Dedifferentiated amniotic fluid mesenchymal stem cell (primary cell): ENCODE measurements around the gene SMAD2.

Source experiments
- DNase-seq: peaks from one replicate; pipeline ENCODE4 v3.0.0-alpha.2; 2016; ENCODE audit errors: extremely low spot score

Gene SMAD2

GRCh38 chr18:47932190-47932589, 1.7 kb upstream of the SMAD2 start:
- DNase-seq = no peak

- no peak for DNase-seq
These were observed 1.3 kb upstream of the SMAD2 start for GRCh38 chr18:47931718-47932103.

GRCh38 chr18:47930931-47931717, 665 bp upstream of the SMAD2 start:
- DNase-seq = peak; percentile 96

- DNase-seq = peak; percentile 26
These were observed 719 bp downstream of the SMAD2 start for GRCh38 chr18:47929681-47930198.

GRCh38 chr18:47928466-47928865, 2.0 kb downstream of the SMAD2 start:
- DNase-seq = no peak

GRCh38 chr18:47926101-47926850, 4.2 kb downstream of the SMAD2 start:
- no peak for DNase-seq

GRCh38 chr18:47919916-47920315, 10.5 kb downstream of the SMAD2 start:
- DNase-seq = no peak

- DNase-seq = no peak
These were observed 12.4 kb downstream of the SMAD2 start for GRCh38 chr18:47917923-47918610.

- no peak for DNase-seq
These were observed 14.5 kb downstream of the SMAD2 start for GRCh38 chr18:47915930-47916329.

- DNase-seq = no peak
These were observed 15.2 kb downstream of the SMAD2 start for GRCh38 chr18:47915229-47915628.

GRCh38 chr18:47912794-47913585, 17.5 kb downstream of the SMAD2 start:
- no peak for DNase-seq

- no peak for DNase-seq
These were observed 18.1 kb downstream of the SMAD2 start for GRCh38 chr18:47912343-47912742.

GRCh38 chr18:47911877-47912276, 18.6 kb downstream of the SMAD2 start:
- no peak for DNase-seq

GRCh38 chr18:47909484-47909883, 21.0 kb downstream of the SMAD2 start:
- no peak for DNase-seq

- no peak for DNase-seq
These were observed 21.9 kb downstream of the SMAD2 start for GRCh38 chr18:47908592-47908991.

GRCh38 chr18:47906408-47906807, 24.1 kb downstream of the SMAD2 start:
- no peak for DNase-seq

- DNase-seq = no peak
These were observed 26.6 kb downstream of the SMAD2 start for GRCh38 chr18:47903809-47904208.

- DNase-seq = no peak
These were observed 28.7 kb downstream of the SMAD2 start for GRCh38 chr18:47901624-47902362.

- DNase-seq = no peak
These were observed 31.2 kb downstream of the SMAD2 start for GRCh38 chr18:47899107-47899840.

- no peak for DNase-seq
These were observed 31.8 kb downstream of the SMAD2 start for GRCh38 chr18:47898696-47899095.
